GM12874 (cell line): Measurements from ENCODE around the gene EEFSEC.

Source experiments
- CTCF ChIP-seq: IDR thresholded peaks from 2 replicates; pipeline ENCODE4 v1.5.1; 2011; ENCODE audit warnings: low read depth, mild to moderate bottlenecking, control low read depth, low read length, moderate library complexity; ENCODE audit not compliant: insufficient read depth

The EEFSEC gene

GRCh38 chr3:128395500-128396162, 242.3 kb downstream of the EEFSEC start:
- no peak for TF ChIP-seq CTCF

DNA sequence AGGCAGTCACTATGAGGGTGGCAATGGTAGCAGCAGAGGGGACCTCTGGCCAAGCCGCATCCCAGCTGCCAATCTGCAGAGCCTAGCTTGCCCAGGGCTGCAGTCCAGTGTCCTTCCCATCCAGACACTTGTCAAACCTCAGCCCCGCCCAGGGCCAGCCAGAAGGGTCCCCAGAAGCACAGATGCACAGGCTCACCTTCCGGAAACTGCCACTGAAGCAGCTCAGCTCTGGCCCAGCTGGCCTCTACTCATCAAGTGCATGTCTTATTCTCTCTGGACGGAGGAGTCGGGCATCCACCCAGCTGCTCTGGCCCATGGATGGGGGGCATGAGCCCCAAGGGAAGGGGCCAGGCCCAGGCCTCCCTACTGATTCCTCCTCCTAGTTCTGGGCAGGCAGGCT, 244.2 kb downstream of the EEFSEC start:
- no peak for TF ChIP-seq CTCF

GRCh38 chr3:128398586-128398985, 245.3 kb downstream of the EEFSEC start:
- no peak for TF ChIP-seq CTCF

GRCh38 chr3:128399221-128399915, 246.1 kb downstream of the EEFSEC start:
- no peak for TF ChIP-seq CTCF

GRCh38 chr3:128400671-128401070, 247.4 kb downstream of the EEFSEC start:
- TF ChIP-seq CTCF: no peak

DNA sequence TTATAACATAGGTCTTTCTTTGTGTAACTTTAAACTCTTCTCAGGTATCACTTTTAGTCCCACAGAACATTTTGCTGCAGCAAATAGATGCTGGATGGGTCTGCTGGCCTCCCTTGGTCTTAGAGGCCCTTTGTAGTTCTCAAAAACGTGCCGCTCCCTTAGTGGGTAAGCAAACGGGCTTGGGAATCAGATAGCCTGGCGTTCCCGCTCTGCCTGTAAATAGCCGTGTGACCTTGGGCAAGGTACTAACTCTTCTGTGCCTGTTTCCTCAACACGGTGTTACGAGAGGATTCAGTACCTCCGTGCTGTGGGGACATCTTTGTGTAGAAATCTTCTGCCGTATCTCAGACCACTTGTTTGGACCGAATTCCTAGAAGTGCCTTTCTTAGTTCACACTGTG, 249.0 kb downstream of the EEFSEC start:
- TF ChIP-seq CTCF: no peak

GRCh38 chr3:128402998-128403397, 249.7 kb downstream of the EEFSEC start:
- TF ChIP-seq CTCF: no peak
